Measurements from ENCODE around the gene PTPN7. TPM values are rescaled to one million over a fixed set of nuclear protein-coding genes. Genes with fewer than 3 reads are reported as not detected.

PTPN7 gene
- total RNA-seq, 1 donor from 2014 or later = not detected

DNA sequence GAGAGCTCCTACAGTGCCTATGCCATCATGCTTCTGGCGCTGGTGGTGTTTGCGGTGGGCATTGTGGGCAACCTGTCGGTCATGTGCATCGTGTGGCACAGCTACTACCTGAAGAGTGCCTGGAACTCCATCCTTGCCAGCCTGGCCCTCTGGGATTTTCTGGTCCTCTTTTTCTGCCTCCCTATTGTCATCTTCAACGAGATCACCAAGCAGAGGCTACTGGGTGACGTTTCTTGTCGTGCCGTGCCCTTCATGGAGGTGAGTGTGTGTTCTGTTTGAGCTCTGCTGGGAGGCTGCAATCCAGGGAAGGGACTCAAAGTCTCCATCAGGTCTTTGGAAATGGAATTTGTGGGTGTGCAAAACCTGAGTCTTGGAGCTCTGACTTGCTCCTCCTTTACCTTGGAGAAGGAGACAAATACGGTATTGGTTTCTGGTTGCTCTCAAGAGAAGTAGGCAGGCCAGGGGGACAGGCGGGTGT, 37.0 kb downstream of the PTPN7 start:
- H3K9me3 ChIP-seq = no peaks in the 10 kb centered on the region
- no peaks in the 10 kb centered on the region for H3K4me1 ChIP-seq
- no peaks in the 10 kb centered on the region for H3K27me3 ChIP-seq
- no peak for DNase-seq (ENCODE audit: low spot score in 2 of 2)
- TF ChIP-seq, protein P1, sequence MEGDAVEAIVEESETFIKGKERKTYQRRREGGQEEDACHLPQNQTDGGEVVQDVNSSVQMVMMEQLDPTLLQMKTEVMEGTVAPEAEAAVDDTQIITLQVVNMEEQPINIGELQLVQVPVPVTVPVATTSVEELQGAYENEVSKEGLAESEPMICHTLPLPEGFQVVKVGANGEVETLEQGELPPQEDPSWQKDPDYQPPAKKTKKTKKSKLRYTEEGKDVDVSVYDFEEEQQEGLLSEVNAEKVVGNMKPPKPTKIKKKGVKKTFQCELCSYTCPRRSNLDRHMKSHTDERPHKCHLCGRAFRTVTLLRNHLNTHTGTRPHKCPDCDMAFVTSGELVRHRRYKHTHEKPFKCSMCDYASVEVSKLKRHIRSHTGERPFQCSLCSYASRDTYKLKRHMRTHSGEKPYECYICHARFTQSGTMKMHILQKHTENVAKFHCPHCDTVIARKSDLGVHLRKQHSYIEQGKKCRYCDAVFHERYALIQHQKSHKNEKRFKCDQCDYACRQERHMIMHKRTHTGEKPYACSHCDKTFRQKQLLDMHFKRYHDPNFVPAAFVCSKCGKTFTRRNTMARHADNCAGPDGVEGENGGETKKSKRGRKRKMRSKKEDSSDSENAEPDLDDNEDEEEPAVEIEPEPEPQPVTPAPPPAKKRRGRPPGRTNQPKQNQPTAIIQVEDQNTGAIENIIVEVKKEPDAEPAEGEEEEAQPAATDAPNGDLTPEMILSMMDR (IDR thresholded peaks at IDR 0.05) = no peak
- no peak overlapping the region for H3K27ac ChIP-seq
- no peak overlapping the region for H3K4me3 ChIP-seq
- intact Hi-C loops (cut with DNase I) = no loop called here
- H3K36me3 ChIP-seq = no peaks in the 10 kb centered on the region

DNA sequence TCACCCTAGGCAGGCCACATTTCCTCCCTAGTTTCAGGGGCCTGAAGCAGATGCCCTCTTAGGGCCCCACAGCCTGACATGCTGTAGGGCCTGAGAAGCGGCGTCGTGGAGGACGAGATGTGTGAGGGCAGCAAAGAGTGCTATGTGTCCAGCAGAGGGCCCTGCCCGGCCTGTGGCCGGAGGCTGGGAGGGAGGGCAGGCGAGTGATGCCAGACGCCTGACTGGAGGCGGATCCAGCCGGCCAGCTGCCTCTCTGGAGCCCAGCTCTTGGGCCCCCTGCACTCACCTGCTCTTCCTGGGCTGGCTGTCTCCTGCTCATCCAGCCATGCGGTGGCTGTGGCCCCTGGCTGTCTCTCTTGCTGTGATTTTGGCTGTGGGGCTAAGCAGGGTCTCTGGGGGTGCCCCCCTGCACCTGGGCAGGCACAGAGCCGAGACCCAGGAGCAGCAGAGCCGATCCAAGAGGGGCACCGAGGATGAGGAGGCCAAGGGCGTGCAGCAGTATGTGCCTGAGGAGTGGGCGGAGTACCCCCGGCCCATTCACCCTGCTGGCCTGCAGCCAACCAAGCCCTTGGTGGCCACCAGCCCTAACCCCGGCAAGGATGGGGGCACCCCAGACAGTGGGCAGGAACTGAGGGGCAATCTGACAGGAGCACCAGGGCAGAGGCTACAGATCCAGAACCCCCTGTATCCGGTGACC, 37.6 kb downstream of the PTPN7 start, which contains the start of gene GPR37L1:
Gene GPR37L1, plus strand, starts transcription at position 279 of the 697 bp plus-strand sequence. Its CDS starts 47 bp downstream, at position 326.
- DNase-seq (ENCODE audit: low spot score in 2 of 2) = peak in 1 of 2 donors; percentile 73
- Histone ChIP-seq H3K4me3 (no peak within 1 kb of the TSS), H3K4me1 (no peaks in the 10 kb centered on the region), H3K27ac (no peak within 1 kb of the TSS), H3K9me3 (no peaks in the 10 kb centered on the region), H3K27me3 (no peaks in the 10 kb centered on the region), H3K36me3 (no peaks in the 10 kb centered on the region)
- TF ChIP-seq, protein P1 (IDR thresholded peaks at IDR 0.05) = peak; percentile 35 to 64 (median 45)
- intact Hi-C loops (cut with DNase I) = no loop called here

DNA sequence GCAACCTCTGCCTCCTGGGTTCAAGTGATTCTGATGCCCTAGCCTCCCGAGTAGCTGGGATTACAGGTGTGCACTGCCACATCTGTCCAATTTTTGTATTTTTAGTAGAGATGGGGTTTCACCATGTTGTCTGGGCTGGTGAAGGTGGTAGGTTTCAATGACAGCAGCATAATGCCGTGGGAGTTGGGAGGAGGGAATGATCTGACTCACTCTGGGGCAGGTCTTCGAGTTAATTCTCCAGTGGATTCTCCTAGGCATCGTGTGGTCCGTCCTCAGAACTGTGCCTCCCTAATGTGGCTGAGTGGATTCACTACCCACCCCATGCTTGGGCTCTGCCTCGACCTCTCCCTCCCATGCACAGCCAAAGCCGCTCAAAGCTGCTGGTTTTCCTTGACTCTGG, 39.4 kb downstream of the PTPN7 start:
- no peak overlapping the region for H3K27ac ChIP-seq

DNA sequence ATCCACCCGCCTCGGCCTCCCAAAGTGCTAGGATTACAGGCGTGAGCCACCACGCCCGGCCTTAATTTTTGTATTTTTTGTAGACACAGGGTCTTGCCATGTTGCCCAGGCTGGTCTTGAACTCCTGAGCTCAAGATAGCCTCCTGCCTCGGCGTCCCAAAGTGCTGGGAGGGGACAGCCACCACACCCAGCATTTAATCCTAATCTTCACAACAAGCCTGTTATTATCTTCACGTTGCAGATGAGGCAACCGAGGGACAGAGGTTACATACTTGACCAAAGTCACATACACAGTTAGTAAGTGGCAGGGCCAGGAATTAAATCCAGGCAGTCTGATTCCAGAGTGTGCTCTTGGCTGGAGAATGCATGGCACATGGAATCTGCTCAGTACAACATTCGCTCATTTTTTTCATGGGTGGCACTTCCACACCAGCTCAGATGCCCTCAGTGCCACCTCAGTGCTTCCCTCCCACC, 42.5 kb downstream of the PTPN7 start:
- TF ChIP-seq, protein P1 (IDR thresholded peaks at IDR 0.05) = no peak
- DNase-seq (ENCODE audit: low spot score in 2 of 2) = no peak
- H3K9me3 ChIP-seq = no peaks in the 10 kb centered on the region
- H3K27ac ChIP-seq = no peak overlapping the region
- H3K27me3 ChIP-seq = no peaks in the 10 kb centered on the region
- intact Hi-C loops (cut with DNase I) = no loop called here
- no peak overlapping the region for H3K4me3 ChIP-seq
- H3K4me1 ChIP-seq = peaks cover 8 to 9% of the 10 kb centered on the region in 2 donors
- no peaks in the 10 kb centered on the region for H3K36me3 ChIP-seq

More for the DNA sequence above, 39.4 kb downstream of the PTPN7 start:
- no peak for DNase-seq (ENCODE audit: low spot score in 2 of 2)
- no peaks in the 10 kb centered on the region for H3K4me1 ChIP-seq
- H3K36me3 ChIP-seq = no peaks in the 10 kb centered on the region
- intact Hi-C loops (cut with DNase I) = no loop called here
- H3K27me3 ChIP-seq = no peaks in the 10 kb centered on the region
- no peaks in the 10 kb centered on the region for H3K9me3 ChIP-seq
- TF ChIP-seq, protein P1 (IDR thresholded peaks at IDR 0.05) = no peak
- H3K4me3 ChIP-seq = no peak overlapping the region

DNA sequence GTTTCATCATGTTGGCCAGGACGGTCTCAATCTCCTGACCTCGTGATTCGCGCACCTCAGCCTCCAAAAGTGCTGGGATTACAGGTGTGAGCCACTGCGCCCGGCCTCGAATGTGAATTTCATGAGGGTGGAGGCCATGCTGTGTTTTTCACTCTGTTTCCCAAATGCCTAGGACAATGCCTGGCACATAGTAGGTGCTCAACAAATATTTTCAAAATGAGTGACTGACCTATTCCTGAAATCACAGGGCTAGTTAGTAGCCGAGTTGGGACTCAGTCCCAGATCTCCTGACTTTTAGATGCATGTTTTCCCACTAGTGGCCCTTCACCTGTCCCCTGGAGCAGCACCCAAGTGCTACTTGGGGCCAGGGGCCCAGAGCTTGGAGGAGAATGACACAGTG, 44.1 kb downstream of the PTPN7 start:
- Histone ChIP-seq H3K4me3 (no peak overlapping the region), H3K27ac (no peak overlapping the region), H3K36me3 (no peaks in the 10 kb centered on the region), H3K9me3 (no peaks in the 10 kb centered on the region), H3K27me3 (no peaks in the 10 kb centered on the region), H3K4me1 (peaks cover 9 to 14% of the 10 kb centered on the region in 2 donors)
- DNase-seq (ENCODE audit: low spot score in 2 of 2) = no peak
- TF ChIP-seq, protein P1 (IDR thresholded peaks at IDR 0.05) = no peak
- intact Hi-C loops (cut with DNase I) = no loop called here
